Measurements from ENCODE around the gene ENHO. TPM values are rescaled to one million over a fixed set of nuclear protein-coding genes. Genes with fewer than 3 reads are reported as not detected.

The ENHO gene
- total RNA-seq, 1 donor from 2014 or later, result not detected

- TF ChIP-seq POLR2AphosphoS5 (IDR thresholded peaks at IDR 0.05; ENCODE audit: insufficient read depth in 1 of 2, low read depth in 1 of 2), result no peak
- TF ChIP-seq POLR2A (IDR thresholded peaks at IDR 0.05), result no peak
- TF ChIP-seq, protein P1, sequence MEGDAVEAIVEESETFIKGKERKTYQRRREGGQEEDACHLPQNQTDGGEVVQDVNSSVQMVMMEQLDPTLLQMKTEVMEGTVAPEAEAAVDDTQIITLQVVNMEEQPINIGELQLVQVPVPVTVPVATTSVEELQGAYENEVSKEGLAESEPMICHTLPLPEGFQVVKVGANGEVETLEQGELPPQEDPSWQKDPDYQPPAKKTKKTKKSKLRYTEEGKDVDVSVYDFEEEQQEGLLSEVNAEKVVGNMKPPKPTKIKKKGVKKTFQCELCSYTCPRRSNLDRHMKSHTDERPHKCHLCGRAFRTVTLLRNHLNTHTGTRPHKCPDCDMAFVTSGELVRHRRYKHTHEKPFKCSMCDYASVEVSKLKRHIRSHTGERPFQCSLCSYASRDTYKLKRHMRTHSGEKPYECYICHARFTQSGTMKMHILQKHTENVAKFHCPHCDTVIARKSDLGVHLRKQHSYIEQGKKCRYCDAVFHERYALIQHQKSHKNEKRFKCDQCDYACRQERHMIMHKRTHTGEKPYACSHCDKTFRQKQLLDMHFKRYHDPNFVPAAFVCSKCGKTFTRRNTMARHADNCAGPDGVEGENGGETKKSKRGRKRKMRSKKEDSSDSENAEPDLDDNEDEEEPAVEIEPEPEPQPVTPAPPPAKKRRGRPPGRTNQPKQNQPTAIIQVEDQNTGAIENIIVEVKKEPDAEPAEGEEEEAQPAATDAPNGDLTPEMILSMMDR (IDR thresholded peaks at IDR 0.05), result no peak
- no peak overlapping the region for H3K4me3 ChIP-seq
- H3K4me1 ChIP-seq, result no peaks in the 10 kb centered on the region
- no peaks in the 10 kb centered on the region for H3K9me3 ChIP-seq
- intact Hi-C loops (cut with DNase I), result loop anchor here (10.0 kb wide), 1 partner anchor 87 kb away; no protein-coding TSS in a partner anchor
- H3K27me3 ChIP-seq, result no peaks in the 10 kb centered on the region
- no peaks in the 10 kb centered on the region for H3K36me3 ChIP-seq
- DNase-seq (ENCODE audit: extremely low spot score in 2 of 2), result no peak
- no peak overlapping the region for H3K27ac ChIP-seq
Observed at GRCh38 chr9:34492051-34492450, 30.7 kb downstream of the ENHO start.

DNA sequence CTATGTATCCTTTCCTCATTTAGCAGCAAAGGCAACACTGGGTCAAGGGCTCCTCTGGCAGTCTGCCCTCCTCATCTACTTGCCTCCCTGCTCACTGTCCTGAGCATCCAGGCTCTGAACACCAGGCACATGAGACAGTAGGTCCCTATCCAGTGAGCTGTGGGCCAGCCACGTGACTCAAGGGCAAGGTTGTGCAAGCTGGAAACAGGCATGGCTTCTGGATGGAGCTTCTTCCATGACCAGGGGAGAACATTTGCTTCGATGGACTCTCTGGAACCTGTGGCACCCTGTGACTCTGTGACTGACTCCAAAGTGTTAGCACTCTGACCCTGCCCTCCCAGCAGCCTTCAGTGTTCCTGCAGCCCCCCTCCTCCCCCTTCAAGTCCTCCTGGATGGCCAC lies 31.2 kb downstream of the ENHO start:
- intact Hi-C loops (cut with DNase I), result loop anchor here (10.0 kb wide), 1 partner anchor 87 kb away; no protein-coding TSS in a partner anchor
- Histone ChIP-seq H3K27ac (no peak overlapping the region), H3K4me3 (no peak overlapping the region), H3K9me3 (no peaks in the 10 kb centered on the region), H3K27me3 (no peaks in the 10 kb centered on the region), H3K4me1 (no peaks in the 10 kb centered on the region), H3K36me3 (no peaks in the 10 kb centered on the region)
- DNase-seq (ENCODE audit: extremely low spot score in 2 of 2), result no peak
- TF ChIP-seq POLR2AphosphoS5 (IDR thresholded peaks at IDR 0.05; ENCODE audit: insufficient read depth in 1 of 2, low read depth in 1 of 2), result no peak
- TF ChIP-seq POLR2A (IDR thresholded peaks at IDR 0.05), result no peak
- TF ChIP-seq, protein P1 (IDR thresholded peaks at IDR 0.05), result no peak

DNA sequence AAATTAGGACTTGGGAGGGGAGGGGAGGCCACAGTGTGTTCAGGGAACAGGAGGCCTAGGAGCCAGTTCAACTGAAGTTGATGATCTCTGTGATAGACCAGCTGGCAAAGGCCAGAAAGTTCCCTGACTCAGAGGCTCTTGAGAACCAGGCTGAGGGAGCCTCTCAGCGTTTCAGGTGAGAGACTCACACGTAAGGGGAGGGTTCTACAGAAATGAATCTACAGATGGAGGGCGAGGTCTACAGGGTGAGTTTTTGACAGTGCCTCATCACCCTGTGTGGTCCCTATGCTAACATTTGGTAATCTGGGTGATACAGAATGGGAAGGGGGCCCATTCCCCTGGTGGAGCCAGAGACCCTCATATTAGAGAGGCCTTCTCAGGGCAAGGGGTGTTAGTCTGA lies 32.0 kb downstream of the ENHO start:
- H3K27me3 ChIP-seq, result no peaks in the 10 kb centered on the region
- intact Hi-C loops (cut with DNase I), result loop anchor here (10.0 kb wide), 1 partner anchor 86 kb away; no protein-coding TSS in a partner anchor

GRCh38 chr9:34490360-34490759 lies 32.4 kb downstream of the ENHO start:
- H3K36me3 ChIP-seq, result no peaks in the 10 kb centered on the region
- H3K27me3 ChIP-seq, result no peaks in the 10 kb centered on the region
- no peaks in the 10 kb centered on the region for H3K9me3 ChIP-seq
- no peak for DNase-seq (ENCODE audit: extremely low spot score in 2 of 2)
- TF ChIP-seq POLR2A (IDR thresholded peaks at IDR 0.05) (no peak), POLR2AphosphoS5 (IDR thresholded peaks at IDR 0.05; ENCODE audit: insufficient read depth in 1 of 2, low read depth in 1 of 2) (no peak)
- TF ChIP-seq, protein P1 (IDR thresholded peaks at IDR 0.05), result no peak
- intact Hi-C loops (cut with DNase I), result loop anchor here (10.0 kb wide), 1 partner anchor 86 kb away; no protein-coding TSS in a partner anchor
- no peak overlapping the region for H3K4me3 ChIP-seq
- H3K4me1 ChIP-seq, result no peaks in the 10 kb centered on the region
- H3K27ac ChIP-seq, result no peak overlapping the region

More for the DNA sequence above, 32.0 kb downstream of the ENHO start:
- Histone ChIP-seq H3K36me3 (no peaks in the 10 kb centered on the region), H3K4me3 (no peak overlapping the region), H3K9me3 (no peaks in the 10 kb centered on the region), H3K27ac (no peak overlapping the region), H3K4me1 (no peaks in the 10 kb centered on the region)
- DNase-seq (ENCODE audit: extremely low spot score in 2 of 2), result no peak
- TF ChIP-seq, protein P1 (IDR thresholded peaks at IDR 0.05), result no peak
- no peak for TF ChIP-seq POLR2AphosphoS5 (IDR thresholded peaks at IDR 0.05; ENCODE audit: insufficient read depth in 1 of 2, low read depth in 1 of 2)
- TF ChIP-seq POLR2A (IDR thresholded peaks at IDR 0.05), result no peak

GRCh38 chr9:34486572-34486971 lies 36.2 kb downstream of the ENHO start:
- no peaks in the 10 kb centered on the region for H3K4me1 ChIP-seq
- no peak for DNase-seq (ENCODE audit: extremely low spot score in 2 of 2)
- TF ChIP-seq, protein P1 (IDR thresholded peaks at IDR 0.05), result no peak
- TF ChIP-seq POLR2A (IDR thresholded peaks at IDR 0.05), result no peak
- no peak for TF ChIP-seq POLR2AphosphoS5 (IDR thresholded peaks at IDR 0.05; ENCODE audit: insufficient read depth in 1 of 2, low read depth in 1 of 2)
- intact Hi-C loops (cut with DNase I), result no loop called here
- no peaks in the 10 kb centered on the region for H3K36me3 ChIP-seq
- H3K9me3 ChIP-seq, result no peaks in the 10 kb centered on the region
- H3K4me3 ChIP-seq, result no peak overlapping the region
- no peaks in the 10 kb centered on the region for H3K27me3 ChIP-seq
- no peak overlapping the region for H3K27ac ChIP-seq

All from vagina (tissue), 2 donors.